Duodenal mucosa (tissue), 2 donors: ENCODE results near the gene MYCBP.
"Not testable (repeated sequence)": the region's sequence is repeated elsewhere in the genome, so short reads cannot be mapped to it uniquely, and the experiment has no call there.

Source experiments
- H3K27ac ChIP-seq: one replicate; pipeline ENCODE4 v1.7.0; 2013; ENCODE audit warnings: low read depth, low read length
- H3K27me3 ChIP-seq, 2 donors: one replicate each; pipeline ENCODE4 v1.7.0; 2013; ENCODE audit warnings: low read length in 2 of 2, control low read depth in 1 of 2; ENCODE audit not compliant: insufficient read depth in 2 of 2, control insufficient read depth in 1 of 2
- H3K36me3 ChIP-seq, 2 donors: one replicate each; pipeline ENCODE4 v1.7.0; 2013; ENCODE audit warnings: low read length in 2 of 2, control low read depth in 1 of 2; ENCODE audit not compliant: insufficient read depth in 2 of 2, control insufficient read depth in 1 of 2
- H3K4me1 ChIP-seq, 2 donors: one replicate each; pipeline ENCODE4 v1.7.0; 2013; ENCODE audit warnings: low read length in 2 of 2, control low read depth in 1 of 2; ENCODE audit not compliant: insufficient read depth in 2 of 2, control insufficient read depth in 1 of 2
- H3K4me3 ChIP-seq, 2 donors: one replicate each; pipeline ENCODE4 v1.7.0; 2013; ENCODE audit warnings: low read length in 2 of 2, low read depth in 1 of 2
- H3K9ac ChIP-seq, 2 donors: one replicate each; pipeline ENCODE4 v1.7.0; 2013; ENCODE audit warnings: low read length in 2 of 2, low read depth in 1 of 2
- H3K9me3 ChIP-seq, 2 donors: one replicate each; pipeline ENCODE4 v1.7.0; 2013; ENCODE audit warnings: low read length in 2 of 2, control low read depth in 1 of 2; ENCODE audit not compliant: control insufficient read depth in 1 of 2

MYCBP gene

GRCh38 chr1:38873027-38873969, at the start of gene MYCBP:
TSS of gene MYCBP (minus strand) at chr1:38873348. CDS start at chr1:38873305, 43 bp downstream.
- H3K27me3 ChIP-seq: no peaks in the 10 kb centered on the region
- peak within 1 kb of the TSS; percentile 27 for H3K27ac ChIP-seq

GRCh38 chr1:38919130-38919529, 46.0 kb upstream of the MYCBP start:
- Histone ChIP-seq H3K27ac (no peak overlapping the region), H3K36me3 (no peaks in the 10 kb centered on the region), H3K4me3 (no peak overlapping the region), H3K4me1 (peaks cover 0 to 5% of the 10 kb centered on the region in 2 donors), H3K9ac (no peak overlapping the region), H3K9me3 (no peaks in the 10 kb centered on the region), H3K27me3 (no peaks in the 10 kb centered on the region)

More at GRCh38 chr1:38873027-38873969, at the start of gene MYCBP:
- Histone ChIP-seq H3K9me3 (no peaks in the 10 kb centered on the region), H3K9ac (peak within 1 kb of the TSS; percentile 70 to 83), H3K4me3 (peak within 1 kb of the TSS; percentile 85 to 95), H3K36me3 (no peaks in the 10 kb centered on the region), H3K4me1 (peaks cover 11 to 18% of the 10 kb centered on the region in 2 donors)

- Histone ChIP-seq H3K4me3 (no peak overlapping the region), H3K4me1 (peaks cover 0 to 4% of the 10 kb centered on the region in 2 donors), H3K27ac (no peak overlapping the region), H3K36me3 (no peaks in the 10 kb centered on the region), H3K27me3 (no peaks in the 10 kb centered on the region), H3K9me3 (no peaks in the 10 kb centered on the region), H3K9ac (no peak overlapping the region)
These were observed 45.4 kb upstream of the MYCBP start for GRCh38 chr1:38918568-38918967.

- H3K4me1 ChIP-seq: no peaks in the 10 kb centered on the region
- H3K9ac ChIP-seq: no peak overlapping the region
- H3K27ac ChIP-seq: no peak overlapping the region
- H3K36me3 ChIP-seq: no peaks in the 10 kb centered on the region
- H3K4me3 ChIP-seq: no peak overlapping the region
- H3K27me3 ChIP-seq: no peaks in the 10 kb centered on the region
- H3K9me3 ChIP-seq: no peaks in the 10 kb centered on the region
These were observed 44.6 kb upstream of the MYCBP start for GRCh38 chr1:38917772-38918171.

GRCh38 chr1:38917337-38917736, 44.2 kb upstream of the MYCBP start:
- no peaks in the 10 kb centered on the region for H3K36me3 ChIP-seq
- no peaks in the 10 kb centered on the region for H3K9me3 ChIP-seq
- H3K27ac ChIP-seq: no peak overlapping the region
- no peaks in the 10 kb centered on the region for H3K4me1 ChIP-seq
- no peak overlapping the region for H3K4me3 ChIP-seq
- H3K27me3 ChIP-seq: no peaks in the 10 kb centered on the region
- no peak overlapping the region for H3K9ac ChIP-seq

- Histone ChIP-seq H3K9ac (no peak overlapping the region), H3K36me3 (no peaks in the 10 kb centered on the region), H3K27ac (no peak overlapping the region), H3K9me3 (no peaks in the 10 kb centered on the region), H3K4me1 (no peaks in the 10 kb centered on the region), H3K27me3 (no peaks in the 10 kb centered on the region), H3K4me3 (no peak overlapping the region)
These were observed 42.3 kb upstream of the MYCBP start for GRCh38 chr1:38915352-38915948.

- not testable (repeated sequence) for H3K4me3 ChIP-seq, H3K9ac ChIP-seq, H3K36me3 ChIP-seq, H3K4me1 ChIP-seq, H3K27ac ChIP-seq, H3K27me3 ChIP-seq, H3K9me3 ChIP-seq
These were observed 41.8 kb upstream of the MYCBP start for GRCh38 chr1:38914908-38915307.

- Histone ChIP-seq H3K4me3 (no peak overlapping the region), H3K27me3 (no peaks in the 10 kb centered on the region)
These were observed 35.7 kb upstream of the MYCBP start for GRCh38 chr1:38908821-38909220.

GRCh38 chr1:38905985-38906384, 32.8 kb upstream of the MYCBP start:
- H3K36me3 ChIP-seq: no peaks in the 10 kb centered on the region
- no peak overlapping the region for H3K4me3 ChIP-seq
- no peak overlapping the region for H3K27ac ChIP-seq
- no peaks in the 10 kb centered on the region for H3K9me3 ChIP-seq
- no peaks in the 10 kb centered on the region for H3K27me3 ChIP-seq
- H3K4me1 ChIP-seq: no peaks in the 10 kb centered on the region
- H3K9ac ChIP-seq: no peak overlapping the region

More at GRCh38 chr1:38908821-38909220, 35.7 kb upstream of the MYCBP start:
- Histone ChIP-seq H3K9ac (no peak overlapping the region), H3K9me3 (no peaks in the 10 kb centered on the region), H3K36me3 (no peaks in the 10 kb centered on the region), H3K27ac (no peak overlapping the region), H3K4me1 (no peaks in the 10 kb centered on the region)

GRCh38 chr1:38899560-38899959, 26.4 kb upstream of the MYCBP start:
- H3K27me3 ChIP-seq: no peaks in the 10 kb centered on the region
- peaks cover 0 to 9% of the 10 kb centered on the region in 2 donors for H3K4me1 ChIP-seq
- H3K9me3 ChIP-seq: no peaks in the 10 kb centered on the region
- no peak overlapping the region for H3K4me3 ChIP-seq
- no peaks in the 10 kb centered on the region for H3K36me3 ChIP-seq
- H3K9ac ChIP-seq: no peak overlapping the region
- no peak overlapping the region for H3K27ac ChIP-seq
